ENCODE results near the gene RPTOR. TPM values are rescaled to one million over a fixed set of nuclear protein-coding genes. Genes with fewer than 3 reads are reported as not detected.

RPTOR gene
- total RNA-seq, 3 donors from 2014 or later (not counting 1 experiment from before 2014, with no cell fraction given): 49.2 to 63.6 (median 55.4) TPM

- intact Hi-C loops (cut with micrococcal nuclease): no loop called here
- 88% methylated on average over 12 of the region's 12 CpGs for WGBS (ENCODE audit: insufficient coverage)
- TF ChIP-seq CTCF (IDR thresholded peaks at IDR 0.05): no peak
- H3K4me3 ChIP-seq (ENCODE audit: low read length): no peak overlapping the region
- no peaks in the 10 kb centered on the region for H3K9me3 ChIP-seq (ENCODE audit: control insufficient read depth, insufficient read depth, low read length)
- H3K27me3 ChIP-seq (ENCODE audit: control insufficient read depth, insufficient read depth, low read length): no peaks in the 10 kb centered on the region
- Mint-ChIP-seq H3K4me3 (no peak overlapping the region), H3K9me3 (no peaks in the 10 kb centered on the region), H3K27me3 (ENCODE audit: low read depth in 2 of 2) (no peaks in the 10 kb centered on the region), H3K36me3 (no peaks in the 10 kb centered on the region), H3K4me1 (peaks cover 4 to 19% of the 10 kb centered on the region in 2 donors), H3K27ac (no peak overlapping the region)
- ATAC-seq (no peak), DNase-seq (no peak)
- H3K4me1 ChIP-seq (ENCODE audit: control insufficient read depth, insufficient read depth, low read length): no peaks in the 10 kb centered on the region
- H3K36me3 ChIP-seq (ENCODE audit: control insufficient read depth, insufficient read depth, low read length): no peaks in the 10 kb centered on the region
- no peak overlapping the region for H3K27ac ChIP-seq (ENCODE audit: low read length)
Measured at GRCh38 chr17:80632046-80632581, 87.5 kb downstream of the RPTOR start.

GRCh38 chr17:80633207-80633606, 88.6 kb downstream of the RPTOR start:
- Histone ChIP-seq H3K4me1 (ENCODE audit: control insufficient read depth, insufficient read depth, low read length) (no peaks in the 10 kb centered on the region), H3K4me3 (ENCODE audit: low read length) (no peak overlapping the region), H3K36me3 (ENCODE audit: control insufficient read depth, insufficient read depth, low read length) (no peaks in the 10 kb centered on the region), H3K27me3 (ENCODE audit: control insufficient read depth, insufficient read depth, low read length) (no peaks in the 10 kb centered on the region), H3K9me3 (ENCODE audit: control insufficient read depth, insufficient read depth, low read length) (no peaks in the 10 kb centered on the region), H3K27ac (ENCODE audit: low read length) (no peak overlapping the region)
- no peaks in the 10 kb centered on the region for H3K27me3 Mint-ChIP-seq (ENCODE audit: low read depth in 2 of 2)
- H3K4me3 Mint-ChIP-seq: no peak overlapping the region
- WGBS (ENCODE audit: insufficient coverage): 98% methylated on average over 19 of the region's 19 CpGs
- DNase-seq (no peak), ATAC-seq (no peak)
- intact Hi-C loops (cut with micrococcal nuclease): no loop called here
- no peak overlapping the region for H3K27ac Mint-ChIP-seq
- H3K36me3 Mint-ChIP-seq: no peaks in the 10 kb centered on the region
- TF ChIP-seq CTCF (IDR thresholded peaks at IDR 0.05): no peak
- H3K4me1 Mint-ChIP-seq: peaks cover 13 to 27% of the 10 kb centered on the region in 2 donors
- H3K9me3 Mint-ChIP-seq: no peaks in the 10 kb centered on the region

GRCh38 chr17:80633994-80634566, 89.4 kb downstream of the RPTOR start:
- Mint-ChIP-seq H3K9me3 (no peaks in the 10 kb centered on the region), H3K27ac (no peak overlapping the region), H3K4me1 (peaks cover 13 to 27% of the 10 kb centered on the region in 2 donors), H3K4me3 (no peak overlapping the region), H3K27me3 (ENCODE audit: low read depth in 2 of 2) (no peaks in the 10 kb centered on the region), H3K36me3 (no peaks in the 10 kb centered on the region)
- H3K27me3 ChIP-seq (ENCODE audit: control insufficient read depth, insufficient read depth, low read length): no peaks in the 10 kb centered on the region
- no peaks in the 10 kb centered on the region for H3K9me3 ChIP-seq (ENCODE audit: control insufficient read depth, insufficient read depth, low read length)
- no peaks in the 10 kb centered on the region for H3K36me3 ChIP-seq (ENCODE audit: control insufficient read depth, insufficient read depth, low read length)
- TF ChIP-seq CTCF (IDR thresholded peaks at IDR 0.05): no peak
- no peak for DNase-seq
- intact Hi-C loops (cut with micrococcal nuclease): no loop called here
- no peaks in the 10 kb centered on the region for H3K4me1 ChIP-seq (ENCODE audit: control insufficient read depth, insufficient read depth, low read length)
- WGBS (ENCODE audit: insufficient coverage): 92% methylated on average over 20 of the region's 24 CpGs
- H3K4me3 ChIP-seq (ENCODE audit: low read length): no peak overlapping the region
- no peak for ATAC-seq
- no peak overlapping the region for H3K27ac ChIP-seq (ENCODE audit: low read length)
